Neural cell (in vitro differentiated cells): ENCODE results near the gene PIEZO1. TPM values are rescaled to one million over a fixed set of nuclear protein-coding genes. Genes with fewer than 3 reads are reported as not detected.

Experiments used
- H2AFZ ChIP-seq: fragments of 200-600, 300-800 bp; sonication (generic), shearing (Covaris generic); 2 replicates; pipeline ENCODE4 v1.6.0; 2014; ENCODE audit warnings: low read depth, mild to moderate bottlenecking, antibody characterized with exemption, low read length, moderate library complexity
- H3F3A ChIP-seq: fragments of 200-600 bp; shearing (Covaris generic); 2 replicates; pipeline ENCODE4 v1.6.1; 2016; ENCODE audit warnings: mild to moderate bottlenecking, moderate library complexity, mixed read lengths, antibody characterized with exemption, low read length; ENCODE audit not compliant: insufficient read depth, poor library complexity, severe bottlenecking
- H3K27ac ChIP-seq: fragments of 200-600, 300-800 bp; sonication (generic), shearing (Covaris generic); 2 replicates; pipeline ENCODE4 v1.5.1; 2014; ENCODE audit warnings: mild to moderate bottlenecking, low read length, moderate library complexity
- H3K27me3 ChIP-seq: fragments of 300-800, 200-600 bp; sonication (generic), shearing (Covaris generic); 2 replicates; pipeline ENCODE4 v1.6.0; 2014; ENCODE audit warnings: mild to moderate bottlenecking, low read depth, low read length, moderate library complexity; ENCODE audit not compliant: insufficient read depth
- H3K36me3 ChIP-seq: fragments of 300-800, 200-600 bp; sonication (generic), shearing (Covaris generic); 2 replicates; pipeline ENCODE4 v1.5.1; 2014; ENCODE audit warnings: mild to moderate bottlenecking, antibody characterized with exemption, low read length, moderate library complexity; ENCODE audit not compliant: insufficient read depth
- H3K4me2 ChIP-seq: fragments of 300-800, 200-600 bp; sonication (generic), shearing (Covaris generic); 2 replicates; pipeline ENCODE4 v1.6.0; 2014; ENCODE audit warnings: mild to moderate bottlenecking, low read length
- H3K4me3 ChIP-seq: fragments of 300-800, 200-600 bp; sonication (generic), shearing (Covaris generic); 2 replicates; pipeline ENCODE4 v1.5.1; 2014; ENCODE audit warnings: mild to moderate bottlenecking, low read length, moderate library complexity
- H3K79me2 ChIP-seq: fragments of 200-600 bp; shearing (Covaris generic); replicated peaks from 2 replicates; pipeline ENCODE4 v1.6.0; 2014; ENCODE audit warnings: mild to moderate bottlenecking, low read length, moderate library complexity; ENCODE audit not compliant: insufficient read depth
- H3K9ac ChIP-seq: fragments of 300-800, 200-600 bp; sonication (generic), shearing (Covaris generic); 2 replicates; pipeline ENCODE4 v1.6.1; 2016; ENCODE audit warnings: mild to moderate bottlenecking, low read length, mixed read lengths
- H3K9me2 ChIP-seq: fragments of 200-600 bp; shearing (Covaris generic); 2 replicates; pipeline ENCODE4 v1.6.1; 2016; ENCODE audit warnings: mild to moderate bottlenecking, low read length, mixed read lengths; ENCODE audit not compliant: insufficient read depth
- H3K9me3 ChIP-seq: fragments of 200-600, 300-800 bp; sonication (generic), shearing (Covaris generic); 2 replicates; pipeline ENCODE4 v1.6.1; 2016; ENCODE audit warnings: mild to moderate bottlenecking, mixed run types, low read length, moderate library complexity, mixed read lengths
- H4K20me1 ChIP-seq: fragments of 200-600 bp; shearing (Covaris generic); 2 replicates; pipeline ENCODE4 v1.6.1; 2016; ENCODE audit warnings: mild to moderate bottlenecking, mixed run types; ENCODE audit not compliant: insufficient read depth
- CTCF ChIP-seq: fragments of 450-650 bp; IDR thresholded peaks from 2 replicates; pipeline ENCODE4 v1.5.1; 2014; ENCODE audit warnings: antibody characterized with exemption, mild to moderate bottlenecking, moderate library complexity; ENCODE audit not compliant: poor library complexity, severe bottlenecking
- EP300 ChIP-seq: fragments of 450-650 bp; conservative IDR thresholded peaks from 2 replicates; pipeline ENCODE4 v1.6.1; 2014; ENCODE audit warnings: antibody characterized with exemption, mild to moderate bottlenecking, moderate library complexity; ENCODE audit not compliant: poor library complexity, severe bottlenecking
- EZH2 ChIP-seq: fragments of 200-600, 300-800 bp; shearing (Covaris generic), sonication (generic); IDR thresholded peaks from 2 replicates; pipeline ENCODE4 v1.6.1; 2014; ENCODE audit warnings: antibody characterized with exemption, low read length, borderline replicate concordance, mild to moderate bottlenecking; ENCODE audit not compliant: insufficient read depth, poor library complexity, severe bottlenecking
- MXI1 ChIP-seq: fragments of 450-650 bp; conservative IDR thresholded peaks from 2 replicates; pipeline ENCODE4 v1.6.1; 2014; ENCODE audit warnings: antibody characterized with exemption, mild to moderate bottlenecking; ENCODE audit not compliant: poor library complexity, severe bottlenecking
- POLR2AphosphoS5 ChIP-seq: IDR thresholded peaks from 2 replicates; pipeline ENCODE4 v1.6.1; 2012
- RAD21 ChIP-seq: fragments of 450-650 bp; conservative IDR thresholded peaks from 2 replicates; pipeline ENCODE4 v1.6.1; 2014; ENCODE audit warnings: antibody characterized with exemption, mild to moderate bottlenecking, moderate library complexity
- REST ChIP-seq: IDR thresholded peaks from 2 replicates; pipeline ENCODE4 v1.6.1; 2012; ENCODE audit warnings: borderline replicate concordance
- SMC3 ChIP-seq: fragments of 450-650 bp; conservative IDR thresholded peaks from 2 replicates; pipeline ENCODE4 v1.6.1; 2014; ENCODE audit warnings: antibody characterized with exemption, mild to moderate bottlenecking, moderate library complexity; ENCODE audit not compliant: poor library complexity
- TAF1 ChIP-seq: IDR thresholded peaks from 2 replicates; pipeline ENCODE4 v1.6.1; 2012; ENCODE audit warnings: low read depth
- polyA plus RNA-seq: library from polyadenylated mRNA; depleted of rRNA; stranded (reverse); fragments of >200 nt; gene quantifications from 2 replicates; pipeline ENCODE4 v1.2.3, GENCODE V29; 2014

The PIEZO1 gene
- polyA plus RNA-seq, 1 donor from 2014 or later, result not detected

- Histone ChIP-seq H3K36me3 (no peaks in the 10 kb centered on the region), H3K79me2 (peaks cover 7% of the 10 kb centered on the region), H3K27me3 (no peaks in the 10 kb centered on the region), H3K27ac (no peak overlapping the region), H4K20me1 (no peaks in the 10 kb centered on the region), H3K9ac (no peak overlapping the region), H3K9me3 (no peaks in the 10 kb centered on the region), H2AFZ (no peak overlapping the region), H3K9me2 (no peaks in the 10 kb centered on the region), H3K4me2 (no peak overlapping the region), H3K4me3 (no peak overlapping the region), H3F3A (no peaks in the 10 kb centered on the region)
- no peak for TF ChIP-seq RAD21
- TF ChIP-seq CTCF, result no peak
- no peak for TF ChIP-seq REST
- no peak for TF ChIP-seq SMC3
- no peak for TF ChIP-seq MXI1
- TF ChIP-seq TAF1, result no peak
- no peak for TF ChIP-seq POLR2AphosphoS5
- no peak for TF ChIP-seq EP300
- TF ChIP-seq EZH2, result no peak
Observed at GRCh38 chr16:88807142-88807625, 22.2 kb upstream of the PIEZO1 start.

GRCh38 chr16:88806491-88807111, 21.6 kb upstream of the PIEZO1 start:
- Histone ChIP-seq H2AFZ (no peak overlapping the region), H3K27me3 (no peaks in the 10 kb centered on the region), H3K36me3 (no peaks in the 10 kb centered on the region), H3K9ac (no peak overlapping the region), H3K4me3 (no peak overlapping the region), H3K27ac (no peak overlapping the region), H3K9me2 (no peaks in the 10 kb centered on the region), H3F3A (no peaks in the 10 kb centered on the region), H3K9me3 (no peaks in the 10 kb centered on the region), H3K4me2 (no peak overlapping the region), H3K79me2 (peaks cover 7% of the 10 kb centered on the region), H4K20me1 (no peaks in the 10 kb centered on the region)
- TF ChIP-seq RAD21, result no peak
- TF ChIP-seq SMC3, result no peak
- TF ChIP-seq POLR2AphosphoS5, result no peak
- no peak for TF ChIP-seq EZH2
- no peak for TF ChIP-seq CTCF
- TF ChIP-seq EP300, result no peak
- no peak for TF ChIP-seq MXI1
- TF ChIP-seq REST, result no peak
